ENCODE results near the gene LRRC66.

The LRRC66 gene

GRCh38 chr4:52045028-52045427 is 24.9 kb upstream of the LRRC66 start:
- Histone ChIP-seq H3K9me3 (ENCODE audit: control insufficient read depth, low read length) (no peaks in the 10 kb centered on the region), H3K9ac (ENCODE audit: low read length) (no peak overlapping the region), H3K4me3 (ENCODE audit: low read length) (no peak overlapping the region), H3K4me1 (ENCODE audit: control insufficient read depth, insufficient read depth, low read length) (no peaks in the 10 kb centered on the region), H3K36me3 (ENCODE audit: control insufficient read depth, insufficient read depth, low read length, severe bottlenecking) (no peaks in the 10 kb centered on the region), H3K27me3 (replicated peaks; ENCODE audit: control insufficient read depth, insufficient read depth, low read length) (peaks cover 4% of the 10 kb centered on the region)
- no peak for DNase-seq (ENCODE audit: low read depth)

- H3K9me3 ChIP-seq (ENCODE audit: control insufficient read depth, low read length): no peaks in the 10 kb centered on the region
- peak; percentile 84 for DNase-seq (ENCODE audit: low read depth)
- peak within 1 kb of the TSS; percentile 85 for H3K9ac ChIP-seq (ENCODE audit: low read length)
- H3K4me1 ChIP-seq (ENCODE audit: control insufficient read depth, insufficient read depth, low read length): peaks cover 20% of the 10 kb centered on the region
- peak within 1 kb of the TSS; percentile 89 for H3K4me3 ChIP-seq (ENCODE audit: low read length)
- no peaks in the 10 kb centered on the region for H3K27me3 ChIP-seq (replicated peaks; ENCODE audit: control insufficient read depth, insufficient read depth, low read length)
- H3K36me3 ChIP-seq (ENCODE audit: control insufficient read depth, insufficient read depth, low read length, severe bottlenecking): no peaks in the 10 kb centered on the region
These were observed 18.1 kb upstream of the LRRC66 start, which contains the start of gene SGCB for GRCh38 chr4:52038103-52038912. TSS of gene SGCB (minus strand) at chr4:52038299. CDS start at chr4:52038259, 40 bp downstream.

DNA sequence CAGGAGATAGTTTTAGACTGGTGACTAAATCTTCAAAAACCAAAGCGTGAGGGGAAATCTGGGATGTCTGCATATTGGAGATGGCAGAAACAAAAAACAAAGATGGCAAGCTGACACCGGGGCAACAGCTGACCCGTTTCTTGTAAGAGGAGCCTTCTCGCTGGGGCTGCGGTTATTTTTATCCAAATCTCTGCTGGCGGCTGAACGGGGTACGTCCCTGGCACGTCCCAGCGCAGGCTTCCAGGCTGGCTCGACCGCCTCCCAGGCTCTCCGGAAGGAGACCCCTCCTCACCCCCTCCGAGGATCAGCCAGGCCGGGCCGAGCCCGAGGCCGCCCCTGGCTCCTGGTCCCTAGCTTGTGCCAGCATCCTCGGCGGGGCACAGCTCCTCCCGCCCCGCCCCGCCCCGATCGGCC is 17.5 kb upstream of the LRRC66 start:
- peaks cover 20% of the 10 kb centered on the region for H3K4me1 ChIP-seq (ENCODE audit: control insufficient read depth, insufficient read depth, low read length)
- no peaks in the 10 kb centered on the region for H3K27me3 ChIP-seq (replicated peaks; ENCODE audit: control insufficient read depth, insufficient read depth, low read length)
- peak; percentile 76 for DNase-seq (ENCODE audit: low read depth)
- peak overlapping the region; percentile 85 for H3K9ac ChIP-seq (ENCODE audit: low read length)
- peaks cover 2% of the 10 kb centered on the region for H3K36me3 ChIP-seq (ENCODE audit: control insufficient read depth, insufficient read depth, low read length, severe bottlenecking)
- no peaks in the 10 kb centered on the region for H3K9me3 ChIP-seq (ENCODE audit: control insufficient read depth, low read length)
- H3K4me3 ChIP-seq (ENCODE audit: low read length): peak overlapping the region; percentile 89

GRCh38 chr4:52036886-52037530 is 16.8 kb upstream of the LRRC66 start:
- no peaks in the 10 kb centered on the region for H3K27me3 ChIP-seq (replicated peaks; ENCODE audit: control insufficient read depth, insufficient read depth, low read length)

DNA sequence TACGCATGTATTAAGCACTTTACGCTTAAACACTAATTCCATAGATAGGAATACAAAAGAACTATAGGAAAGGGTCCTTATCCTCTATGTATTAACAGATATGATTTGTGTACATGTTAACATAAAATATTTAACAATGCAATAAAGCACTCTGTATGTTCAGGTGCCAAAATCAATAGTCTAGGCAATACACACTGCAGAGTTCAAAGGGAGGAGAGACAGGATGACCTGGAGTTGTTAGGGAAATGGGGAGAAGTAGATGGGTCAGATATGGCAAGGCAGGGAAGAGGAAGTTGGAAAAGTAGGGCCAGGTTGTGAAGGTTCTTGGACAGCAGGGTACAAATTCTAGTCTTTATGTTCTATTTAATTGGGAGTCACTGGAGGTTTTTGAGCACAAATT is 15.0 kb upstream of the LRRC66 start:
- no peak overlapping the region for H3K4me3 ChIP-seq (ENCODE audit: low read length)
- DNase-seq (ENCODE audit: low read depth): no peak
- no peaks in the 10 kb centered on the region for H3K27me3 ChIP-seq (replicated peaks; ENCODE audit: control insufficient read depth, insufficient read depth, low read length)
- H3K9ac ChIP-seq (ENCODE audit: low read length): no peak overlapping the region
- H3K36me3 ChIP-seq (ENCODE audit: control insufficient read depth, insufficient read depth, low read length, severe bottlenecking): peaks cover 17% of the 10 kb centered on the region
- no peaks in the 10 kb centered on the region for H3K9me3 ChIP-seq (ENCODE audit: control insufficient read depth, low read length)
- peaks cover 20% of the 10 kb centered on the region for H3K4me1 ChIP-seq (ENCODE audit: control insufficient read depth, insufficient read depth, low read length)

More at GRCh38 chr4:52036886-52037530, 16.8 kb upstream of the LRRC66 start:
- H3K4me3 ChIP-seq (ENCODE audit: low read length): peak overlapping the region; percentile 89
- peak; percentile 52 for DNase-seq (ENCODE audit: low read depth)
- peak overlapping the region; percentile 85 for H3K9ac ChIP-seq (ENCODE audit: low read length)
- H3K4me1 ChIP-seq (ENCODE audit: control insufficient read depth, insufficient read depth, low read length): peaks cover 20% of the 10 kb centered on the region
- no peaks in the 10 kb centered on the region for H3K9me3 ChIP-seq (ENCODE audit: control insufficient read depth, low read length)
- peaks cover 2% of the 10 kb centered on the region for H3K36me3 ChIP-seq (ENCODE audit: control insufficient read depth, insufficient read depth, low read length, severe bottlenecking)

DNA sequence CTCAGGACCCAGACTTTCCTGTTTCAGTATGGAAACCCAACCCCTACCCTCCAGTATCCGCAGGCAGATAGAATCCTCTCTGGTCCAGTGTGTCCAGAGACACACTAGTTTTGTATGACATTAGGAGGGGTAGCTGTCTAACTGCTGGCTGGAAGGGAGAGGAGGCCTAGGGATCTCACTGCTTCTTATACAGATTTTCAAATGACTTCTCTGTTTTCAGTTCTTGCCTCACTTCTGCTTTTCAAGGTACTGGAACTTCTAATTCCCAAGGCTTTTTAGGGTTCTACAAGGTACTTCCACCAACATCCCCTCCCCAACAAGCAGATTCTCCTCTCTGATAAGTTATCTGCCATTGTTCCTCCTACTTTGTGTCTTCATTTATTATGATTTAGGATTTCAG is 11.8 kb upstream of the LRRC66 start:
- peaks cover 41% of the 10 kb centered on the region for H3K36me3 ChIP-seq (ENCODE audit: control insufficient read depth, insufficient read depth, low read length, severe bottlenecking)
- H3K4me3 ChIP-seq (ENCODE audit: low read length): no peak overlapping the region
- H3K9ac ChIP-seq (ENCODE audit: low read length): no peak overlapping the region
- no peaks in the 10 kb centered on the region for H3K27me3 ChIP-seq (replicated peaks; ENCODE audit: control insufficient read depth, insufficient read depth, low read length)
- no peak for DNase-seq (ENCODE audit: low read depth)
- peaks cover 16% of the 10 kb centered on the region for H3K4me1 ChIP-seq (ENCODE audit: control insufficient read depth, insufficient read depth, low read length)
- H3K9me3 ChIP-seq (ENCODE audit: control insufficient read depth, low read length): no peaks in the 10 kb centered on the region

DNA sequence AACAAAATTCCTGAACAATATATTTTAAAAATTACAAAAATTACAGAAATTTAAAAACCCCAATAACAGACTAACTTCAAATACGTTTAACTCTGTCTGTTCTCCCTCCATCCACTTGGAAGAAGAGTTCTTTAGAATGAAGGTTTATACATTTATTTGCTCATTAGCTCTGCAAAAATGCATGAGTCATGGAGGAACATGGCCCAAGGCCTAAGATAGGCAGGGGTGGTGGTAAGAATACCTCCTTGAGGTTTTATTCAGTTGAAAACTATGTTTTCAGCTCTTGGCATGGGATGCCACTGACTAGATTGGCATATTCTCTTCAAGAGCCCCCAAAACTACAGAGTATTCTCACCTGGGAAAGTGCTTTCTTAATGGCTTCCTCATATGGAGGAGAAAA is 8.8 kb upstream of the LRRC66 start:
- Histone ChIP-seq H3K36me3 (ENCODE audit: control insufficient read depth, insufficient read depth, low read length, severe bottlenecking) (peaks cover 57% of the 10 kb centered on the region), H3K4me1 (ENCODE audit: control insufficient read depth, insufficient read depth, low read length) (peaks cover 8% of the 10 kb centered on the region), H3K9me3 (ENCODE audit: control insufficient read depth, low read length) (no peaks in the 10 kb centered on the region), H3K9ac (ENCODE audit: low read length) (peak overlapping the region; percentile 9), H3K27me3 (replicated peaks; ENCODE audit: control insufficient read depth, insufficient read depth, low read length) (no peaks in the 10 kb centered on the region), H3K4me3 (ENCODE audit: low read length) (no peak overlapping the region)
- DNase-seq (ENCODE audit: low read depth): peak; percentile 74

- Histone ChIP-seq H3K4me1 (ENCODE audit: control insufficient read depth, insufficient read depth, low read length) (peaks cover 12% of the 10 kb centered on the region), H3K9me3 (ENCODE audit: control insufficient read depth, low read length) (no peaks in the 10 kb centered on the region), H3K36me3 (ENCODE audit: control insufficient read depth, insufficient read depth, low read length, severe bottlenecking) (peaks cover 10% of the 10 kb centered on the region), H3K9ac (ENCODE audit: low read length) (no peak overlapping the region), H3K4me3 (ENCODE audit: low read length) (no peak overlapping the region), H3K27me3 (replicated peaks; ENCODE audit: control insufficient read depth, insufficient read depth, low read length) (no peaks in the 10 kb centered on the region)
- DNase-seq (ENCODE audit: low read depth): no peak
These were observed 2.3 kb downstream of the LRRC66 start for GRCh38 chr4:52017814-52018213.

- H3K36me3 ChIP-seq (ENCODE audit: control insufficient read depth, insufficient read depth, low read length, severe bottlenecking): peaks cover 3% of the 10 kb centered on the region
- H3K9me3 ChIP-seq (ENCODE audit: control insufficient read depth, low read length): no peaks in the 10 kb centered on the region
- no peak for DNase-seq (ENCODE audit: low read depth)
- H3K4me3 ChIP-seq (ENCODE audit: low read length): no peak overlapping the region
- no peaks in the 10 kb centered on the region for H3K27me3 ChIP-seq (replicated peaks; ENCODE audit: control insufficient read depth, insufficient read depth, low read length)
- H3K9ac ChIP-seq (ENCODE audit: low read length): no peak overlapping the region
- H3K4me1 ChIP-seq (ENCODE audit: control insufficient read depth, insufficient read depth, low read length): peaks cover 12% of the 10 kb centered on the region
These were observed 3.2 kb downstream of the LRRC66 start for GRCh38 chr4:52016981-52017380.

- peak; percentile 12 for DNase-seq (ENCODE audit: low read depth)
- Histone ChIP-seq H3K9me3 (ENCODE audit: control insufficient read depth, low read length) (no peaks in the 10 kb centered on the region), H3K4me1 (ENCODE audit: control insufficient read depth, insufficient read depth, low read length) (peaks cover 8% of the 10 kb centered on the region), H3K4me3 (ENCODE audit: low read length) (no peak overlapping the region), H3K36me3 (ENCODE audit: control insufficient read depth, insufficient read depth, low read length, severe bottlenecking) (peaks cover 14% of the 10 kb centered on the region), H3K27me3 (replicated peaks; ENCODE audit: control insufficient read depth, insufficient read depth, low read length) (no peaks in the 10 kb centered on the region), H3K9ac (ENCODE audit: low read length) (no peak overlapping the region)
These were observed 4.8 kb downstream of the LRRC66 start for GRCh38 chr4:52015366-52015765.

- no peaks in the 10 kb centered on the region for H3K9me3 ChIP-seq (ENCODE audit: control insufficient read depth, low read length)
- H3K4me1 ChIP-seq (ENCODE audit: control insufficient read depth, insufficient read depth, low read length): peaks cover 3% of the 10 kb centered on the region
- H3K4me3 ChIP-seq (ENCODE audit: low read length): no peak overlapping the region
- H3K27me3 ChIP-seq (replicated peaks; ENCODE audit: control insufficient read depth, insufficient read depth, low read length): no peaks in the 10 kb centered on the region
- peaks cover 14% of the 10 kb centered on the region for H3K36me3 ChIP-seq (ENCODE audit: control insufficient read depth, insufficient read depth, low read length, severe bottlenecking)
- H3K9ac ChIP-seq (ENCODE audit: low read length): no peak overlapping the region
- DNase-seq (ENCODE audit: low read depth): no peak
These were observed 5.3 kb downstream of the LRRC66 start for GRCh38 chr4:52014903-52015302.

Data from adipocyte (in vitro differentiated cells).